Measurements from ENCODE around the gene CSNK1A1.

GRCh38 chr5:149470942-149471341 lies 80.3 kb downstream of the CSNK1A1 start:
- no peak for TF ChIP-seq CTCF (IDR thresholded peaks at IDR 0.05)
- no peak for TF ChIP-seq MXI1 (IDR thresholded peaks at IDR 0.05; ENCODE audit: low read depth, low read length)
- no peak for TF ChIP-seq RFX5 (IDR thresholded peaks at IDR 0.05; ENCODE audit: low read length)
- no peak for TF ChIP-seq FOXM1 (IDR thresholded peaks at IDR 0.05; ENCODE audit: low read depth)
- TF ChIP-seq EP300 (IDR thresholded peaks at IDR 0.05; ENCODE audit: borderline replicate concordance in 1 of 2, low read depth in 1 of 2, low read length in 1 of 2), result no peak
- TF ChIP-seq RXRA (IDR thresholded peaks at IDR 0.05; ENCODE audit: borderline replicate concordance, low read depth), result no peak
- no peak for TF ChIP-seq USF2 (IDR thresholded peaks at IDR 0.05; ENCODE audit: borderline replicate concordance, low read depth, low read length)

Measured in SK-N-SH (cell line).